ENCODE data around the gene TMPRSS11E. TPM values are rescaled to one million over a fixed set of nuclear protein-coding genes. Genes with fewer than 3 reads are reported as not detected.
"Not testable (repeated sequence)": the region's sequence is repeated elsewhere in the genome, so short reads cannot be mapped to it uniquely, and the experiment has no call there.

Gene TMPRSS11E
- total RNA-seq (0.71 TPM), polyA plus RNA-seq (1.6 TPM)
- long read RNA-seq, donor 1: 0 reads
- long read RNA-seq, donor 2: 0 reads
- long read RNA-seq, donor 3: 0 reads
- long read RNA-seq, donor 4: 0 reads
- long read RNA-seq, donor 5, partial matches to known transcripts: 0 of 1 reads
- long read RNA-seq, donor 5, other reads (novel, unspliced or antisense): 0 of 1 reads
- long read RNA-seq, donor 6: 0 reads
- long read RNA-seq, donor 7: 0 reads
- long read RNA-seq, donor 8: 0 reads
- long read RNA-seq, donor 9: 0 reads
- long read RNA-seq, donor 10: 0 reads

GRCh38 chr4:68447201-68447600 lies at the start of gene TMPRSS11E:
Gene TMPRSS11E, plus strand, starts transcription at chr4:68447463. Its CDS starts 50 bp downstream, at chr4:68447513.
- WGBS: 81% methylated on average over 3 of the region's 3 CpGs
- DNase-seq (ENCODE audit: low read depth in 6 of 9, low spot score in 9 of 9): no peak
- Histone ChIP-seq H3K4me3 (ENCODE audit: low read length in 2 of 2) (no peak within 1 kb of the TSS), H3K9me3 (ENCODE audit: control insufficient read depth in 2 of 2, insufficient read depth in 1 of 2, low read length in 1 of 2) (no peaks in the 10 kb centered on the region), H3K4me1 (ENCODE audit: control insufficient read depth in 2 of 2, insufficient read depth in 2 of 2, low read length in 2 of 2) (no peaks in the 10 kb centered on the region), H3K36me3 (ENCODE audit: control insufficient read depth in 2 of 2, insufficient read depth in 2 of 2, low read length in 1 of 2) (no peaks in the 10 kb centered on the region), H3K27ac (ENCODE audit: low read depth in 1 of 2, low read length in 1 of 2) (no peak within 1 kb of the TSS), H3K27me3 (ENCODE audit: control insufficient read depth in 2 of 2, insufficient read depth in 1 of 2, low read length in 1 of 2) (no peaks in the 10 kb centered on the region)

GRCh38 chr4:68399306-68399705 lies 48.0 kb upstream of the TMPRSS11E start:
- Histone ChIP-seq H3K27ac (ENCODE audit: low read depth in 1 of 2, low read length in 1 of 2) (no peak overlapping the region), H3K27me3 (ENCODE audit: control insufficient read depth in 2 of 2, insufficient read depth in 1 of 2, low read length in 1 of 2) (no peaks in the 10 kb centered on the region), H3K4me1 (ENCODE audit: control insufficient read depth in 2 of 2, insufficient read depth in 2 of 2, low read length in 2 of 2) (no peaks in the 10 kb centered on the region), H3K9me3 (ENCODE audit: control insufficient read depth in 2 of 2, insufficient read depth in 1 of 2, low read length in 1 of 2) (no peaks in the 10 kb centered on the region), H3K4me3 (ENCODE audit: low read length in 2 of 2) (no peak overlapping the region), H3K36me3 (ENCODE audit: control insufficient read depth in 2 of 2, insufficient read depth in 2 of 2, low read length in 1 of 2) (no peaks in the 10 kb centered on the region)
- 92% methylated on average over 4 of the region's 4 CpGs for WGBS
- no peak for DNase-seq (ENCODE audit: low read depth in 6 of 9, low spot score in 9 of 9)

GRCh38 chr4:68401231-68401630 lies 46.0 kb upstream of the TMPRSS11E start:
- DNase-seq (ENCODE audit: low read depth in 6 of 9, low spot score in 9 of 9): no peak
- Histone ChIP-seq H3K27me3 (ENCODE audit: control insufficient read depth in 2 of 2, insufficient read depth in 1 of 2, low read length in 1 of 2) (no peaks in the 10 kb centered on the region), H3K9me3 (ENCODE audit: control insufficient read depth in 2 of 2, insufficient read depth in 1 of 2, low read length in 1 of 2) (no peaks in the 10 kb centered on the region), H3K36me3 (ENCODE audit: control insufficient read depth in 2 of 2, insufficient read depth in 2 of 2, low read length in 1 of 2) (no peaks in the 10 kb centered on the region), H3K27ac (ENCODE audit: low read depth in 1 of 2, low read length in 1 of 2) (no peak overlapping the region), H3K4me3 (ENCODE audit: low read length in 2 of 2) (no peak overlapping the region), H3K4me1 (ENCODE audit: control insufficient read depth in 2 of 2, insufficient read depth in 2 of 2, low read length in 2 of 2) (no peaks in the 10 kb centered on the region)

GRCh38 chr4:68404153-68404552 lies 43.1 kb upstream of the TMPRSS11E start:
- Histone ChIP-seq H3K27ac (ENCODE audit: low read depth in 1 of 2, low read length in 1 of 2) (no peak overlapping the region), H3K4me1 (ENCODE audit: control insufficient read depth in 2 of 2, insufficient read depth in 2 of 2, low read length in 2 of 2) (no peaks in the 10 kb centered on the region)
- 81% methylated on average over 2 of the region's 2 CpGs for WGBS

GRCh38 chr4:68405718-68406478 lies 41.4 kb upstream of the TMPRSS11E start:
- not testable (repeated sequence) for H3K27me3 ChIP-seq (ENCODE audit: control insufficient read depth in 2 of 2, insufficient read depth in 1 of 2, low read length in 1 of 2); H3K4me1 ChIP-seq (ENCODE audit: control insufficient read depth in 2 of 2, insufficient read depth in 2 of 2, low read length in 2 of 2); H3K36me3 ChIP-seq (ENCODE audit: control insufficient read depth in 2 of 2, insufficient read depth in 2 of 2, low read length in 1 of 2); H3K27ac ChIP-seq (ENCODE audit: low read depth in 1 of 2, low read length in 1 of 2); H3K4me3 ChIP-seq (ENCODE audit: low read length in 2 of 2); DNase-seq (ENCODE audit: low read depth in 6 of 9, low spot score in 9 of 9); H3K9me3 ChIP-seq (ENCODE audit: control insufficient read depth in 2 of 2, insufficient read depth in 1 of 2, low read length in 1 of 2)
- 95% methylated on average over 13 of the region's 13 CpGs for WGBS

More at GRCh38 chr4:68404153-68404552, 43.1 kb upstream of the TMPRSS11E start:
- Histone ChIP-seq H3K4me3 (ENCODE audit: low read length in 2 of 2) (no peak overlapping the region), H3K9me3 (ENCODE audit: control insufficient read depth in 2 of 2, insufficient read depth in 1 of 2, low read length in 1 of 2) (no peaks in the 10 kb centered on the region), H3K36me3 (ENCODE audit: control insufficient read depth in 2 of 2, insufficient read depth in 2 of 2, low read length in 1 of 2) (no peaks in the 10 kb centered on the region), H3K27me3 (ENCODE audit: control insufficient read depth in 2 of 2, insufficient read depth in 1 of 2, low read length in 1 of 2) (no peaks in the 10 kb centered on the region)
- no peak for DNase-seq (ENCODE audit: low read depth in 6 of 9, low spot score in 9 of 9)

GRCh38 chr4:68406479-68406859 lies 40.8 kb upstream of the TMPRSS11E start:
- Histone ChIP-seq H3K27ac (ENCODE audit: low read depth in 1 of 2, low read length in 1 of 2) (no peak overlapping the region), H3K4me3 (ENCODE audit: low read length in 2 of 2) (no peak overlapping the region), H3K27me3 (ENCODE audit: control insufficient read depth in 2 of 2, insufficient read depth in 1 of 2, low read length in 1 of 2) (no peaks in the 10 kb centered on the region), H3K4me1 (ENCODE audit: control insufficient read depth in 2 of 2, insufficient read depth in 2 of 2, low read length in 2 of 2) (no peaks in the 10 kb centered on the region), H3K9me3 (ENCODE audit: control insufficient read depth in 2 of 2, insufficient read depth in 1 of 2, low read length in 1 of 2) (no peaks in the 10 kb centered on the region), H3K36me3 (ENCODE audit: control insufficient read depth in 2 of 2, insufficient read depth in 2 of 2, low read length in 1 of 2) (no peaks in the 10 kb centered on the region)
- no peak for DNase-seq (ENCODE audit: low read depth in 6 of 9, low spot score in 9 of 9)
- 69% methylated on average over 3 of the region's 3 CpGs for WGBS

GRCh38 chr4:68407015-68407867 lies 40.0 kb upstream of the TMPRSS11E start:
- H3K4me3 ChIP-seq (ENCODE audit: low read length in 2 of 2); H3K27ac ChIP-seq (ENCODE audit: low read depth in 1 of 2, low read length in 1 of 2); H3K4me1 ChIP-seq (ENCODE audit: control insufficient read depth in 2 of 2, insufficient read depth in 2 of 2, low read length in 2 of 2); H3K9me3 ChIP-seq (ENCODE audit: control insufficient read depth in 2 of 2, insufficient read depth in 1 of 2, low read length in 1 of 2); H3K27me3 ChIP-seq (ENCODE audit: control insufficient read depth in 2 of 2, insufficient read depth in 1 of 2, low read length in 1 of 2); DNase-seq (ENCODE audit: low read depth in 6 of 9, low spot score in 9 of 9); H3K36me3 ChIP-seq (ENCODE audit: control insufficient read depth in 2 of 2, insufficient read depth in 2 of 2, low read length in 1 of 2): not testable (repeated sequence)
- 82% methylated on average over 10 of the region's 10 CpGs for WGBS

- Histone ChIP-seq H3K9me3 (ENCODE audit: control insufficient read depth in 2 of 2, insufficient read depth in 1 of 2, low read length in 1 of 2) (no peaks in the 10 kb centered on the region), H3K27ac (ENCODE audit: low read depth in 1 of 2, low read length in 1 of 2) (no peak overlapping the region), H3K27me3 (ENCODE audit: control insufficient read depth in 2 of 2, insufficient read depth in 1 of 2, low read length in 1 of 2) (no peaks in the 10 kb centered on the region), H3K4me3 (ENCODE audit: low read length in 2 of 2) (no peak overlapping the region), H3K4me1 (ENCODE audit: control insufficient read depth in 2 of 2, insufficient read depth in 2 of 2, low read length in 2 of 2) (no peaks in the 10 kb centered on the region), H3K36me3 (ENCODE audit: control insufficient read depth in 2 of 2, insufficient read depth in 2 of 2, low read length in 1 of 2) (no peaks in the 10 kb centered on the region)
- no peak for DNase-seq (ENCODE audit: low read depth in 6 of 9, low spot score in 9 of 9)
- 89% methylated on average over 3 of the region's 3 CpGs for WGBS
Measured at GRCh38 chr4:68407868-68408190, 39.4 kb upstream of the TMPRSS11E start.

- Histone ChIP-seq H3K27ac (ENCODE audit: low read depth in 1 of 2, low read length in 1 of 2) (no peak overlapping the region), H3K4me3 (ENCODE audit: low read length in 2 of 2) (no peak overlapping the region), H3K36me3 (ENCODE audit: control insufficient read depth in 2 of 2, insufficient read depth in 2 of 2, low read length in 1 of 2) (no peaks in the 10 kb centered on the region), H3K27me3 (ENCODE audit: control insufficient read depth in 2 of 2, insufficient read depth in 1 of 2, low read length in 1 of 2) (no peaks in the 10 kb centered on the region), H3K9me3 (ENCODE audit: control insufficient read depth in 2 of 2, insufficient read depth in 1 of 2, low read length in 1 of 2) (no peaks in the 10 kb centered on the region), H3K4me1 (ENCODE audit: control insufficient read depth in 2 of 2, insufficient read depth in 2 of 2, low read length in 2 of 2) (no peaks in the 10 kb centered on the region)
- no peak for DNase-seq (ENCODE audit: low read depth in 6 of 9, low spot score in 9 of 9)
- WGBS: 91% methylated on average over 2 of the region's 2 CpGs
Measured at GRCh38 chr4:68410149-68410548, 37.1 kb upstream of the TMPRSS11E start.

Data from thymus (tissue), 14 donors.